Measurements from ENCODE around the gene PTGIR. TPM values are rescaled to one million over a fixed set of nuclear protein-coding genes. Genes with fewer than 3 reads are reported as not detected.

Gene PTGIR
- polyA plus RNA-seq, 2 of the 4 experiments (the other 2 are of a cell fraction) = 0.06 TPM; not detected in 1

GRCh38 chr19:46603752-46604231 is 21.1 kb downstream of the PTGIR start:
- no peak overlapping the region for H3K4me3 ChIP-seq

GRCh38 chr19:46603195-46603637 is 21.7 kb downstream of the PTGIR start:
- peak overlapping the region; percentile 96 to 97 for H3K27ac ChIP-seq
- FAIRE-seq (no peak), ATAC-seq (no peak), DNase-seq (ENCODE audit: low read depth in 1 of 2, low spot score in 1 of 2) (no peak)
- CTCF ChIA-PET = interaction anchor here (0.6 to 34.1 kb wide), 3 partner anchors 20 to 1140 kb away, joined by 3 to 737 read pairs (median 483); partner anchors contain the start of genes DACT3, GNG8 and PTGIR
- 45% methylated on average over 2 of the region's 2 CpGs for WGBS (ENCODE audit: missing lambda C conversion rate)
- POLR2A ChIA-PET = interaction anchor here (3.7 kb wide), 1 partner anchor 58 kb away, joined by 29 read pairs; the partner anchor contains the start of gene DACT3
- H3K4me1 ChIP-seq = peaks cover 23% of the 10 kb centered on the region
- peak overlapping the region; percentile 94 for H3K4me3 ChIP-seq
- H3K9me3 ChIP-seq = peaks cover 11% of the 10 kb centered on the region
- TF ChIP-seq FOSL2 (IDR thresholded peaks at IDR 0.05) (no peak), FOSL2 (CRISPR knock-in tag; IDR thresholded peaks at IDR 0.05) (no peak), HEYL (CRISPR knock-in tag; IDR thresholded peaks at IDR 0.05) (no peak), EP300 (IDR thresholded peaks at IDR 0.05) (no peak), USF2 (IDR thresholded peaks at IDR 0.05) (no peak), JUN (IDR thresholded peaks at IDR 0.05) (no peak), KDM1A (IDR thresholded peaks at IDR 0.05; ENCODE audit: low read depth) (no peak), CTCF (IDR thresholded peaks at IDR 0.05) (no peak), MAX (IDR thresholded peaks at IDR 0.05) (no peak)
- peak overlapping the region; percentile 95 for H3K4me2 ChIP-seq

More at GRCh38 chr19:46603752-46604231, 21.1 kb downstream of the PTGIR start:
- Histone ChIP-seq H3K9me3 (peaks cover 5% of the 10 kb centered on the region), H3K27ac (peak overlapping the region in 1 of 2 experiments; percentile 97; a peak in 3 of 6 replicates), H3K4me2 (peak overlapping the region; percentile 95), H3K4me1 (peaks cover 23% of the 10 kb centered on the region)
- no peak for ATAC-seq
- POLR2A ChIA-PET = no interaction called here
- CTCF ChIA-PET = interaction anchor here (26.1 to 34.1 kb wide), 2 partner anchors 20 to 60 kb away, joined by 483 to 737 read pairs; partner anchors contain the start of genes DACT3, GNG8 and PTGIR
- peak; percentile 5; the same call in 1 of the 2 replicates for TF ChIP-seq PBX3 (IDR thresholded peaks at IDR 0.05)
- TF ChIP-seq ATOH8 (CRISPR knock-in tag; IDR thresholded peaks at IDR 0.05; ENCODE audit: low read depth) = no peak
- no peak for TF ChIP-seq ESRRA (IDR thresholded peaks at IDR 0.05; ENCODE audit: borderline replicate concordance, low read length)
- TF ChIP-seq RAD21 (conservative IDR thresholded peaks at IDR 0.05 in 1 of 2, IDR thresholded peaks at IDR 0.05 in 1 of 2) = no peak
- TF ChIP-seq CBX2 (IDR thresholded peaks at IDR 0.05; ENCODE audit: borderline replicate concordance, low read depth) = no peak
- TF ChIP-seq MAX (IDR thresholded peaks at IDR 0.05) = no peak
- no peak for FAIRE-seq
- WGBS (ENCODE audit: missing lambda C conversion rate) = 92% methylated on average over 9 of the region's 9 CpGs
- no peak for DNase-seq (ENCODE audit: low read depth in 1 of 2, low spot score in 1 of 2)

Data from A549 (cell line).